ENCODE measurements around the gene SETD2. TPM values are rescaled to one million over a fixed set of nuclear protein-coding genes. Genes with fewer than 3 reads are reported as not detected.
"Not testable (repeated sequence)": the region's sequence is repeated elsewhere in the genome, so short reads cannot be mapped to it uniquely, and the experiment has no call there.

Gene SETD2, protein sequence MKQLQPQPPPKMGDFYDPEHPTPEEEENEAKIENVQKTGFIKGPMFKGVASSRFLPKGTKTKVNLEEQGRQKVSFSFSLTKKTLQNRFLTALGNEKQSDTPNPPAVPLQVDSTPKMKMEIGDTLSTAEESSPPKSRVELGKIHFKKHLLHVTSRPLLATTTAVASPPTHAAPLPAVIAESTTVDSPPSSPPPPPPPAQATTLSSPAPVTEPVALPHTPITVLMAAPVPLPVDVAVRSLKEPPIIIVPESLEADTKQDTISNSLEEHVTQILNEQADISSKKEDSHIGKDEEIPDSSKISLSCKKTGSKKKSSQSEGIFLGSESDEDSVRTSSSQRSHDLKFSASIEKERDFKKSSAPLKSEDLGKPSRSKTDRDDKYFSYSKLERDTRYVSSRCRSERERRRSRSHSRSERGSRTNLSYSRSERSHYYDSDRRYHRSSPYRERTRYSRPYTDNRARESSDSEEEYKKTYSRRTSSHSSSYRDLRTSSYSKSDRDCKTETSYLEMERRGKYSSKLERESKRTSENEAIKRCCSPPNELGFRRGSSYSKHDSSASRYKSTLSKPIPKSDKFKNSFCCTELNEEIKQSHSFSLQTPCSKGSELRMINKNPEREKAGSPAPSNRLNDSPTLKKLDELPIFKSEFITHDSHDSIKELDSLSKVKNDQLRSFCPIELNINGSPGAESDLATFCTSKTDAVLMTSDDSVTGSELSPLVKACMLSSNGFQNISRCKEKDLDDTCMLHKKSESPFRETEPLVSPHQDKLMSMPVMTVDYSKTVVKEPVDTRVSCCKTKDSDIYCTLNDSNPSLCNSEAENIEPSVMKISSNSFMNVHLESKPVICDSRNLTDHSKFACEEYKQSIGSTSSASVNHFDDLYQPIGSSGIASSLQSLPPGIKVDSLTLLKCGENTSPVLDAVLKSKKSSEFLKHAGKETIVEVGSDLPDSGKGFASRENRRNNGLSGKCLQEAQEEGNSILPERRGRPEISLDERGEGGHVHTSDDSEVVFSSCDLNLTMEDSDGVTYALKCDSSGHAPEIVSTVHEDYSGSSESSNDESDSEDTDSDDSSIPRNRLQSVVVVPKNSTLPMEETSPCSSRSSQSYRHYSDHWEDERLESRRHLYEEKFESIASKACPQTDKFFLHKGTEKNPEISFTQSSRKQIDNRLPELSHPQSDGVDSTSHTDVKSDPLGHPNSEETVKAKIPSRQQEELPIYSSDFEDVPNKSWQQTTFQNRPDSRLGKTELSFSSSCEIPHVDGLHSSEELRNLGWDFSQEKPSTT (N-terminal part only)
- total RNA-seq: 10 to 100 TPM; 20.3 to 27.0 (median 21.9) TPM
- long read RNA-seq, partial matches to known transcripts: 2 of 3 reads
- long read RNA-seq, other reads (novel, unspliced or antisense): 1 of 3 reads

DNA sequence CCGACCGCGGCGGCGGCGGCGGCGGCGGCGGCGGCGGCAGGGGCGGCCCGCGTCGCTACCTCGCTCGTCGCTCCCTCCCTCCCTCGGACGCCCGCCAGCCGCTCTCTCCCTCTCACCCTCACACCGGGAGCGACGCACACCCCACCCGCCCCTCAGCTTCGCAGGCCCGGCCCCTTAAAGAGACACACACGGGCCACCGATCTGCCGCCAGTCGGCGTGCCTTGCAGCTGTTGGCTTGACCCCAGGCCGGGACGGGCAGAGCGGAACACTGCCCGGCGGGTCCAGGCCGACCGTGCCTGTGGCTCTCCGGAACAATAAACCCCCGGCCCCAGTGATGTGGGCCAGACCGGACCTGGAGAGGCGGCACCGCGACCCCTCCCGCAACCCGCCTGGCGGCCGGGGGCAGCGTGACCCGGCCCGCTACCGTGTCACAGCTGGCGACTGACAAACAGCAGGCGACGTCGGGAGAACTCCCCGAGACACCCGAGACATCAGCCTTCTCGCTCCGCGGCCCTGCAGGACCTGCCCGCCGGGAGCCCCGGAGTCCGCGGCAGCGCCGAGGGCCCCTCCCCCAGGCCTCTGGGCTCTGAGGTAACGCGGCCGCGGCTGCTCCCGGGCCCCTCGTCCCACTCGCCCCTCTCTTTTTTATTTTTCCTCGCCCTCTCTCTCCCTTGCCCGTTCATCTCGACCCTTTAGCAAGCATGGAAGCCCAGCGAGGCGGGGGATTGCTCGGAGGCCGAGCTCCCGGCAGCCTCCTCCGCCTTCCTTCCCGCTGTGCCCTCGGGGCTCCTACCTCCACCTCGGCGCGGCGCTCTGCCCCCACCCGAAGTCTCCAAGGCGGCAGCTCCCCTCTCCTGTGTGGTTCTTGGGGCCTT lies at the start of gene SETD2:
SETD2 (minus strand) TSS at position 107 of the 875 bp plus-strand sequence. CDS start 189 bp downstream, outside the sequence.
- TF ChIP-seq POLR2A (IDR thresholded peaks at IDR 0.05): peak; percentile 74
- TF ChIP-seq, protein P1, sequence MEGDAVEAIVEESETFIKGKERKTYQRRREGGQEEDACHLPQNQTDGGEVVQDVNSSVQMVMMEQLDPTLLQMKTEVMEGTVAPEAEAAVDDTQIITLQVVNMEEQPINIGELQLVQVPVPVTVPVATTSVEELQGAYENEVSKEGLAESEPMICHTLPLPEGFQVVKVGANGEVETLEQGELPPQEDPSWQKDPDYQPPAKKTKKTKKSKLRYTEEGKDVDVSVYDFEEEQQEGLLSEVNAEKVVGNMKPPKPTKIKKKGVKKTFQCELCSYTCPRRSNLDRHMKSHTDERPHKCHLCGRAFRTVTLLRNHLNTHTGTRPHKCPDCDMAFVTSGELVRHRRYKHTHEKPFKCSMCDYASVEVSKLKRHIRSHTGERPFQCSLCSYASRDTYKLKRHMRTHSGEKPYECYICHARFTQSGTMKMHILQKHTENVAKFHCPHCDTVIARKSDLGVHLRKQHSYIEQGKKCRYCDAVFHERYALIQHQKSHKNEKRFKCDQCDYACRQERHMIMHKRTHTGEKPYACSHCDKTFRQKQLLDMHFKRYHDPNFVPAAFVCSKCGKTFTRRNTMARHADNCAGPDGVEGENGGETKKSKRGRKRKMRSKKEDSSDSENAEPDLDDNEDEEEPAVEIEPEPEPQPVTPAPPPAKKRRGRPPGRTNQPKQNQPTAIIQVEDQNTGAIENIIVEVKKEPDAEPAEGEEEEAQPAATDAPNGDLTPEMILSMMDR (IDR thresholded peaks at IDR 0.05): peak; percentile 17 to 51 (median 30)
- Histone ChIP-seq H3K27me3 (no peaks in the 10 kb centered on the region), H3K4me1 (peaks cover 0 to 36% (median 7%) of the 10 kb centered on the region in 4 donors), H3K9me3 (no peaks in the 10 kb centered on the region), H3K36me3 (no peaks in the 10 kb centered on the region), H3K27ac (peak within 1 kb of the TSS; percentile 87 to 95 (median 93)), H3K4me3 (peak within 1 kb of the TSS; percentile 81 to 97 (median 95))
- ATAC-seq (peak; percentile 93 to 97 (median 94)), DNase-seq (peak; percentile 98 to 99 (median 98))
- intact Hi-C loops (cut with DNase I): no loop called here
- 0% methylated on average over 23 of the region's 95 CpGs for WGBS (ENCODE audit: insufficient coverage, low coverage, low lambda C conversion rate, missing lambda C conversion rate)

DNA sequence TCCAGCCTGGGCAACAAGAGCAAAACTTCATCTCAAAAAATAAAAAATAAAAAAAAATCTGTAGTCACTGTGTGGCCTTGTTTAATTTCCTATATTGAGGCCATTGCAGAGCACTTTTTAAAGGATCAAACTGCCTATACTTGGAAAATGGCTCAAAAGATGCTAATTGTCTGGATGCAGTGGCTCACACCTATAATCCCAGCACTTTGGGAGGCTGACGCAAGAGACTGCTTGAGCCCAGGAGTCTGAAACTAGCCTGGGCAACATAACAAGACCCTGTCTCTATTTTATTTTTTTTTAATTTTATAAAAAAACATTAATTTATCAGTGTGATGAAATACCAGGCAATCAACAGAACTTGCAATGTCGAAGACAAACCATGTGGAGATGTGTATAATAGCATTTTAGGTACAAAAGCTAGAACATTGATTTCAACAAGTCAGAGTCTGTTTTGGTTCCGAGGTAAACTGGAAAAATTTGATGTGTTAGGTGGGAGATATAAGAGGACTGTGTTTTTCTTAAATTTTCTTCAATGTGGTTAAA lies 47.0 kb upstream of the SETD2 start:
- H3K9me3 ChIP-seq: no peaks in the 10 kb centered on the region
- no peaks in the 10 kb centered on the region for H3K36me3 ChIP-seq
- intact Hi-C loops (cut with DNase I): no loop called here
- no peak overlapping the region for H3K4me3 ChIP-seq
- H3K27ac ChIP-seq: no peak overlapping the region
- TF ChIP-seq, protein P1 (IDR thresholded peaks at IDR 0.05): no peak
- TF ChIP-seq POLR2A (IDR thresholded peaks at IDR 0.05): no peak
- no peaks in the 10 kb centered on the region for H3K4me1 ChIP-seq
- peak in 1 of 3 donors; percentile 1 for DNase-seq
- no peak for ATAC-seq
- H3K27me3 ChIP-seq: no peaks in the 10 kb centered on the region
- 94% methylated on average over 3 of the region's 3 CpGs for WGBS (ENCODE audit: insufficient coverage, low coverage, low lambda C conversion rate, missing lambda C conversion rate)

DNA sequence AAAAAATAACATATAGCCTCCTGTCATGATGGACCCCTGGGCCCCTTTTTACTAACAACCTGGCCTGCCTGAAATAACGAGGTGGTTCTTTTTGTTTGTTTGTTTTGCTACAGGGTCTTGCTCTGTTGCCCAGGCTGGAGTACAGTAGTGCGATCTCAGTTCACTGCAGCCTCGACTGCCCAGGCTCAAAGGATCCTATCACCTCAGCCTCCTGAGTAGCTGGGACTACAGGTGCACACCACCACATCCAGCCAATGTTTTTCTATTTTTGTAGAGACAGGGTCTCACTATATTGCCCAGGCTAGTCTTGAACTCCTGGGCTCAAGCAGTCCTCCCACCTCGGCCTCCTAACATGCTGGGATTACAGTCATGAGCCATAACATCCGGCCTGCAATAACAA lies 42.1 kb upstream of the SETD2 start:
- H3K27me3 ChIP-seq; DNase-seq; H3K9me3 ChIP-seq; H3K27ac ChIP-seq; H3K36me3 ChIP-seq; H3K4me1 ChIP-seq; H3K4me3 ChIP-seq; ATAC-seq; intact Hi-C loops (cut with DNase I): not testable (repeated sequence)
- 92% methylated on average over 4 of the region's 5 CpGs for WGBS (ENCODE audit: insufficient coverage, low coverage, low lambda C conversion rate, missing lambda C conversion rate)

DNA sequence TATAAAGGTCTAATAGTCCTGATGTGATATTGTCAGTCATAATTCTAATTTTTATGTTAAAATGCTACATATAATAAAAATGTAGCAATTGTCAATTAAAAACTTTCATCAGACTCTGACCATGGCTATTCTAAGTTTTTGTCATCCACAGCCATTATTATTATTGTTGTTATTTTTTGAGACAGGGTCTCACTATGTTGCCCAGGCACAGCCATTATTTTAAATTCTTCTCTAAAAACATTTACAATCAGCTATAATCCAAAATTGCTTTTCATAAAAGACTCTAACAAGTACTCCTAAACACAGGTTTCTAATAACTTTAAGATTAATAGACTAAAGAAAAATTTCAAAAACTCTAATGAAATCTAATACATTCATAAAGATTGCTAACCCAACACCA lies 41.0 kb upstream of the SETD2 start:
- Histone ChIP-seq H3K9me3 (no peaks in the 10 kb centered on the region), H3K36me3 (no peaks in the 10 kb centered on the region), H3K27ac (no peak overlapping the region), H3K4me3 (no peak overlapping the region), H3K4me1 (no peaks in the 10 kb centered on the region), H3K27me3 (no peaks in the 10 kb centered on the region)
- intact Hi-C loops (cut with DNase I): no loop called here
- DNase-seq: no peak
- ATAC-seq: no peak
- TF ChIP-seq POLR2A (IDR thresholded peaks at IDR 0.05): no peak
- TF ChIP-seq, protein P1 (IDR thresholded peaks at IDR 0.05): no peak

All from right lobe of liver (tissue), 6 donors.